Epithelial cell of umbilical artery (primary cell): ENCODE results near the gene C20orf173. TPM values are rescaled to one million over a fixed set of nuclear protein-coding genes. Genes with fewer than 3 reads are reported as not detected.

Source experiments
- total RNA-seq: library from RNA; depleted of rRNA; stranded (reverse); fragments of >200 nt; gene quantifications from 2 replicates; pipeline ENCODE4 v1.2.3, GENCODE V29; 2014

Gene C20orf173
- total RNA-seq: not detected in 2 replicates

DNA sequence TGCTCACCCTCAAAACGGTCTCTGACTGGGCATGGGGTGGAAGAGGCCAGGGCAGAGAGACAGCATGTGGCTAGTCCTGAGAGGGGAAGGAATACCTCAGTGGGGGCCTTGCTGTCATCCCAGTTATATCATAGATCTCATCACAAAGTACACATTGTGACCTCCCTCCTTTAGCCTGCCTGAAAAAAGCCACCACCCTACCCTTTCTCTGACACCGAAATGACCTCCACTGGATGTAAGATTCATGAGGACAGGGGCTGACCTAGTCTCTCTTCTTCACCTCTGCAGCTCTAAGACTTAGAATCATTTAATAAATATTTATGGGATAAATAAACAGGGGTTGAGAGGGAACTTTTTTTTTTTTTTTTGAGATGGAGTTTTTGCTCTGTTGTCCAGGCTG, at the start of gene C20orf173:
C20orf173 (minus strand) TSS at position 101 of the 400 bp plus-strand sequence. CDS start 279 bp downstream, outside the sequence.

GRCh38 chr20:35541783-35542662, 12.6 kb upstream of the C20orf173 start, which contains the start of gene ERGIC3:
TSS of gene ERGIC3 (plus strand) at chr20:35542078. CDS start at chr20:35542098, 20 bp downstream.

Other genes with a start within 250 kb of the C20orf173 start
- gene EIF6, start 244.9 kb downstream of the C20orf173 start, total RNA-seq: 142 and 222 TPM in 2 replicates
- not detected in 2 replicates for gene FAM83C, start 237.2 kb downstream of the C20orf173 start, total RNA-seq
- gene UQCC1, start 117.7 kb downstream of the C20orf173 start, total RNA-seq: 16.6 and 22.0 TPM in 2 replicates
- gene GDF5, start 91.4 kb downstream of the C20orf173 start, total RNA-seq: 0.46 TPM in 1 of 2 replicates, not detected in the other
- 14.0 and 39.8 TPM in 2 replicates for gene CEP250, start 74.1 kb downstream of the C20orf173 start, total RNA-seq
- 244 and 340 TPM in 2 replicates for gene ERGIC3, start 12.4 kb upstream of the C20orf173 start, total RNA-seq
- gene SPAG4, start 86.2 kb upstream of the C20orf173 start, total RNA-seq: 11.2 and 23.4 TPM in 2 replicates
- 109 and 146 TPM in 2 replicates for gene CPNE1, start 135.2 kb upstream of the C20orf173 start, total RNA-seq
- gene RBM12, start 135.2 kb upstream of the C20orf173 start, total RNA-seq: 53.6 and 58.7 TPM in 2 replicates
- gene NFS1, start 169.7 kb upstream of the C20orf173 start, total RNA-seq: 19.5 and 19.9 TPM in 2 replicates
- 164 and 382 TPM in 2 replicates for gene ROMO1, start 169.8 kb upstream of the C20orf173 start, total RNA-seq
- 252 and 284 TPM in 2 replicates for gene RBM39, start 212.6 kb upstream of the C20orf173 start, total RNA-seq
- 25.3 and 25.7 TPM in 2 replicates for gene PHF20, start 242.4 kb upstream of the C20orf173 start, total RNA-seq